HCT116 (cell line): ENCODE data around the gene CLDN5. TPM values are rescaled to one million over a fixed set of nuclear protein-coding genes. Genes with fewer than 3 reads are reported as not detected.

Source experiments
- ATAC-seq: fragments of 200-7000 bp; cut with Tn5 transposase; 2 replicates; pipeline ENCODE4 v1.9.1; 2020; ENCODE audit warnings: mild to moderate bottlenecking, moderate library complexity
- BruUV-seq: library from RNA; stranded (reverse); fragments of 400-500 nt; replicated peaks from 2 replicates; lab custom pipeline; 2021; lab: Mats Ljungman, UMichigan
- CTCF ChIA-PET: fragments of 300-600 bp; sonication (Branson Sonifier 250); formaldehyde crosslinking; loops from one replicate; lab custom pipeline; 2021; ENCODE audit warnings: antibody characterized with exemption; lab: Charles Lee
- POLR2A ChIA-PET: fragments of 300-600, 350-600 bp; sonication (Branson Sonifier 250); formaldehyde crosslinking; loops from one replicate; lab custom pipeline; 2021; ENCODE audit warnings: antibody characterized with exemption; lab: Charles Lee
- RAD21 ChIA-PET, 2 experiments: fragments of 300-600 bp; sonication (Branson Sonifier 250); formaldehyde crosslinking; loops; one replicate each; lab custom pipeline; 2023; ENCODE audit warnings: low total read pairs in 2 of 2; ENCODE audit not compliant: uncharacterized antibody in 2 of 2, unreplicated experiment in 2 of 2, low non-redundant PET in 1 of 2; lab: Charles Lee
- DNase-seq: peaks from one replicate; pipeline ENCODE4 v3.0.0-alpha.2; 2010; ENCODE audit warnings: low read depth, low spot score
- H2AFZ ChIP-seq: fragments of 200-600 bp; shearing (Covaris generic), sonication (generic); 2 replicates; pipeline ENCODE4 v1.6.1; 2017; ENCODE audit warnings: low read depth, mixed run types, mixed read lengths, antibody characterized with exemption, low read length; ENCODE audit not compliant: poor library complexity, severe bottlenecking
- H3K27ac ChIP-seq: 2 replicates; pipeline ENCODE4 v1.5.1; 2012; ENCODE audit warnings: low read depth, low read length
- H3K27me3 ChIP-seq: fragments of 200-600 bp; sonication (generic); 2 replicates; pipeline ENCODE4 v1.6.1; 2016; ENCODE audit warnings: mixed run types, low read length, mixed read lengths; ENCODE audit not compliant: insufficient read depth
- H3K36me3 ChIP-seq, 2 experiments: fragments of 200-500 bp in 1 of 2; fragments of 200-600 bp in 1 of 2; sonication (Bioruptor generic) in 1 of 2; sonication (generic) in 1 of 2; 2 replicates each; pipeline versions ENCODE4 v1.5.1 to v1.6.1; 2014 to 2016; ENCODE audit warnings: low read length in 2 of 2, inconsistent platforms in 1 of 2, mixed read lengths in 1 of 2, mixed run types in 1 of 2; ENCODE audit not compliant: insufficient read depth in 2 of 2, control insufficient read depth in 1 of 2
- H3K4me1 ChIP-seq, 2 experiments: fragments of 200-600 bp in 1 of 2; sonication (generic) in 1 of 2; 2 replicates each; pipeline versions ENCODE4 v1.5.1 to v1.6.1; 2012 to 2017; ENCODE audit warnings: low read length in 2 of 2, inconsistent platforms in 1 of 2, mild to moderate bottlenecking in 1 of 2, mixed read lengths in 1 of 2, mixed run types in 1 of 2, moderate library complexity in 1 of 2; ENCODE audit not compliant: insufficient read depth in 2 of 2, control insufficient read depth in 1 of 2
- H3K4me2 ChIP-seq: fragments of 200-600 bp; sonication (generic); 2 replicates; pipeline ENCODE4 v1.6.1; 2017; ENCODE audit warnings: mixed run types, low read length, mixed read lengths
- H3K4me3 ChIP-seq, 2 experiments: fragments of 200-600 bp in 1 of 2; sonication (generic) in 1 of 2; replicated peaks in 1 of 2; 2 replicates each; pipeline ENCODE4 v1.5.1; 2011 to 2016; ENCODE audit warnings: low read length in 2 of 2, control low read depth in 1 of 2, low read depth in 1 of 2, mild to moderate bottlenecking in 1 of 2, mixed read lengths in 1 of 2, mixed run types in 1 of 2
- H3K79me2 ChIP-seq: fragments of 200-600 bp; sonication (generic); 2 replicates; pipeline ENCODE4 v1.6.1; 2017; ENCODE audit warnings: mild to moderate bottlenecking, mixed run types, low read length, moderate library complexity, mixed read lengths; ENCODE audit not compliant: insufficient read depth
- H3K9ac ChIP-seq: fragments of 200-600 bp; sonication (generic); 2 replicates; pipeline ENCODE4 v1.6.1; 2016; ENCODE audit warnings: low read length, mixed read lengths
- H3K9me2 ChIP-seq: fragments of 200-600 bp; sonication (generic), shearing (Covaris generic); 2 replicates; pipeline ENCODE4 v1.6.1; 2017; ENCODE audit warnings: mixed run types, mild to moderate bottlenecking, moderate library complexity; ENCODE audit not compliant: insufficient read depth
- H3K9me3 ChIP-seq, 2 experiments: fragments of 200-500 bp in 1 of 2; fragments of 200-600 bp in 1 of 2; sonication (Bioruptor generic) in 1 of 2; sonication (generic) in 1 of 2; 2 replicates each; pipeline ENCODE4 v1.6.1; 2014 to 2017; ENCODE audit warnings: low read length in 2 of 2, mixed read lengths in 2 of 2, inconsistent platforms in 1 of 2, low read depth in 1 of 2, mild to moderate bottlenecking in 1 of 2, mixed run types in 1 of 2, moderate library complexity in 1 of 2; ENCODE audit not compliant: control insufficient read depth in 1 of 2, insufficient read depth in 1 of 2
- H4K20me1 ChIP-seq: fragments of 200-600 bp; sonication (generic), shearing (Covaris generic); 2 replicates; pipeline ENCODE4 v1.6.1; 2017; ENCODE audit warnings: mixed run types, mild to moderate bottlenecking, moderate library complexity; ENCODE audit not compliant: insufficient read depth
- ATF3 ChIP-seq: IDR thresholded peaks from 2 replicates; pipeline ENCODE4 v1.6.1; 2012
- CTCF ChIP-seq, 3 experiments: fragments of 200-600 bp in 1 of 3; sonication (generic) in 1 of 3; IDR thresholded peaks in 2 of 3; conservative IDR thresholded peaks in 1 of 3; 2 replicates each; pipeline ENCODE4 v1.5.1; 2012 to 2017; ENCODE audit warnings: low read depth in 2 of 3, low read length in 2 of 3, antibody characterized with exemption in 1 of 3, borderline replicate concordance in 1 of 3, control low read depth in 1 of 3, mild to moderate bottlenecking in 1 of 3, mixed read lengths in 1 of 3, mixed run types in 1 of 3, moderate library complexity in 1 of 3; ENCODE audit not compliant: insufficient read depth in 1 of 3
- EGR1 ChIP-seq: IDR thresholded peaks from 2 replicates; pipeline ENCODE4 v1.6.1; 2012; ENCODE audit warnings: low read depth
- ELF1 ChIP-seq: IDR thresholded peaks from 2 replicates; pipeline ENCODE4 v1.6.1; 2012; ENCODE audit warnings: low read depth, borderline replicate concordance
- JUND ChIP-seq: IDR thresholded peaks from 2 replicates; pipeline ENCODE4 v1.6.1; 2012
- MAX ChIP-seq: IDR thresholded peaks from 2 replicates; pipeline ENCODE4 v1.6.1; 2012
- RAD21 ChIP-seq: IDR thresholded peaks from 2 replicates; pipeline ENCODE4 v1.6.1; 2012; ENCODE audit warnings: low read depth, mild to moderate bottlenecking
- REST ChIP-seq: IDR thresholded peaks from 2 replicates; pipeline ENCODE4 v1.6.1; 2012; ENCODE audit warnings: low read depth
- SIN3A ChIP-seq: IDR thresholded peaks from 2 replicates; pipeline ENCODE4 v1.6.1; 2012; ENCODE audit warnings: low read depth
- SP1 ChIP-seq: IDR thresholded peaks from 2 replicates; pipeline ENCODE4 v1.6.1; 2012; ENCODE audit warnings: low read depth
- SRF ChIP-seq: IDR thresholded peaks from 2 replicates; pipeline ENCODE4 v1.6.1; 2012; ENCODE audit warnings: low read depth
- TCF7L2 ChIP-seq: IDR thresholded peaks from 2 replicates; pipeline ENCODE4 v1.7.0; 2011; ENCODE audit warnings: borderline replicate concordance, inconsistent platforms; ENCODE audit not compliant: insufficient read depth, insufficient read length; ENCODE audit errors: extremely low read depth
- YY1 ChIP-seq: IDR thresholded peaks from 2 replicates; pipeline ENCODE4 v1.6.1; 2011; ENCODE audit warnings: low read length, low read depth, moderate library complexity, mild to moderate bottlenecking; ENCODE audit not compliant: insufficient replicate concordance; ENCODE audit errors: extremely low read depth
- ZNF274 ChIP-seq: fragments of 200-500 bp; sonication (Bioruptor generic); IDR thresholded peaks from 2 replicates; pipeline ENCODE4 v1.6.1; 2014; ENCODE audit warnings: mild to moderate bottlenecking, low read depth, low read length, inconsistent platforms
- intact Hi-C: fragments of 100-400 bp; cut with micrococcal nuclease; formaldehyde crosslinking; loops from 2 replicates; pipeline ENCODE4 v1.10.0; 2022
- total RNA-seq: library from RNA; stranded (reverse); gene quantifications from one replicate; pipeline ENCODE4 v1.2.1, GENCODE V29; 2021; ENCODE audit not compliant: unreplicated experiment

The CLDN5 gene
- total RNA-seq, 1 experiment from 2014 or later: 0.32 TPM

- H3K27me3 ChIP-seq: no peaks in the 10 kb centered on the region
- H3K9ac ChIP-seq: no peak overlapping the region
- H3K27ac ChIP-seq: no peak overlapping the region
- no peaks in the 10 kb centered on the region for H3K79me2 ChIP-seq
- ChIA-PET POLR2A (no interaction called here), CTCF (no interaction called here), RAD21 (no interaction called here)
- no TSS peak for BruUV-seq
- no peak for ATAC-seq
- peaks cover 0 to 5% of the 10 kb centered on the region in 2 experiments; a peak in 1 of 4 replicates for H3K4me1 ChIP-seq
- no peak overlapping the region for H3K4me2 ChIP-seq
- no peaks in the 10 kb centered on the region for H4K20me1 ChIP-seq
- no peak overlapping the region for H3K4me3 ChIP-seq
- no peak overlapping the region for H2AFZ ChIP-seq
- H3K9me2 ChIP-seq: no peaks in the 10 kb centered on the region
- H3K36me3 ChIP-seq: no peaks in the 10 kb centered on the region
- no peak for DNase-seq
- no peaks in the 10 kb centered on the region for H3K9me3 ChIP-seq
- no peak for TF ChIP-seq SP1
- TF ChIP-seq MAX: no peak
- no peak for TF ChIP-seq RAD21
- TF ChIP-seq ELF1: no peak
- no peak for TF ChIP-seq SIN3A
- no peak for TF ChIP-seq EGR1
- TF ChIP-seq SRF: no peak
- TF ChIP-seq TCF7L2: no peak
- TF ChIP-seq JUND: no peak
- TF ChIP-seq YY1: no peak
- TF ChIP-seq ATF3: no peak
- no peak for TF ChIP-seq ZNF274
- intact Hi-C loops: no loop called here
Observed at GRCh38 chr22:19527861-19528417, 3.7 kb upstream of the CLDN5 start.

- Histone ChIP-seq H2AFZ (no peak overlapping the region), H3K4me2 (no peak overlapping the region), H4K20me1 (no peaks in the 10 kb centered on the region), H3K27me3 (no peaks in the 10 kb centered on the region), H3K9ac (no peak overlapping the region), H3K4me3 (no peak overlapping the region), H3K27ac (no peak overlapping the region), H3K9me2 (no peaks in the 10 kb centered on the region), H3K4me1 (peaks cover 0 to 5% of the 10 kb centered on the region in 2 experiments; a peak in 1 of 4 replicates), H3K79me2 (no peaks in the 10 kb centered on the region), H3K9me3 (no peaks in the 10 kb centered on the region), H3K36me3 (no peaks in the 10 kb centered on the region)
- DNase-seq: no peak
- ChIA-PET RAD21 (no interaction called here), POLR2A (no interaction called here), CTCF (no interaction called here)
- intact Hi-C loops: no loop called here
- BruUV-seq: no TSS peak
- ATAC-seq: no peak
- TF ChIP-seq ELF1 (no peak), SP1 (no peak), CTCF (IDR thresholded peaks at IDR 0.05 in 2 of 3, conservative IDR thresholded peaks at IDR 0.05 in 1 of 3; ENCODE audit: borderline replicate concordance in 1 of 3, insufficient read depth in 1 of 3, low read depth in 2 of 3, low read length in 2 of 3) (no peak), SIN3A (no peak), JUND (no peak), REST (no peak), TCF7L2 (no peak), MAX (no peak)
Observed at GRCh38 chr22:19527321-19527721, 3.1 kb upstream of the CLDN5 start.
